IMR-90 (cell line): ENCODE results near the gene HDAC8. TPM values are rescaled to one million over a fixed set of nuclear protein-coding genes. Genes with fewer than 3 reads are reported as not detected.

Experiments used
- ATAC-seq: fragments of 200-7000 bp; cut with Tn5 transposase; 2 replicates; pipeline ENCODE4 v1.9.1; 2020; ENCODE audit warnings: low read depth, mild to moderate bottlenecking, moderate library complexity
- BruUV-seq: library from RNA; stranded (reverse); fragments of 400-500 nt; replicated peaks from 2 replicates; lab custom pipeline; 2021; lab: Mats Ljungman, UMichigan
- CTCF ChIA-PET: fragments of 300-600 bp; formaldehyde crosslinking; extraction: SDS; loops from one replicate; lab custom pipeline; 2021; ENCODE audit warnings: antibody characterized with exemption; lab: Yijun Ruan, JAX
- POLR2A ChIA-PET: fragments of 300-600 bp; sonication (Branson Sonifier 250); formaldehyde crosslinking; loops from one replicate; lab custom pipeline; 2022; ENCODE audit warnings: antibody characterized with exemption; ENCODE audit not compliant: unreplicated experiment; lab: Charles Lee
- DNase-seq: peaks from one replicate; pipeline ENCODE4 v3.0.0; 2013
- H2AFZ ChIP-seq: replicated peaks from 2 replicates; pipeline ENCODE3; 2013; ENCODE audit warnings: low read length, mild to moderate bottlenecking; ENCODE audit not compliant: poor library complexity
- H2AK5ac ChIP-seq: 2 replicates; pipeline ENCODE4 v1.6.1; 2013; ENCODE audit warnings: low read depth, low read length, inconsistent platforms
- H2AK9ac ChIP-seq: replicated peaks from 2 replicates; pipeline ENCODE3; 2013; ENCODE audit warnings: mild to moderate bottlenecking, low read depth, low read length, moderate library complexity; ENCODE audit not compliant: poor library complexity
- H2BK120ac ChIP-seq: 2 replicates; pipeline ENCODE4 v1.6.1; 2013; ENCODE audit warnings: low read depth, low read length, inconsistent platforms
- H2BK15ac ChIP-seq: 3 replicates; pipeline ENCODE4 v1.6.1; 2013; ENCODE audit warnings: low read depth, low read length, inconsistent platforms
- H2BK20ac ChIP-seq: 2 replicates; pipeline ENCODE4 v1.6.1; 2013; ENCODE audit warnings: low read depth, mild to moderate bottlenecking, inconsistent platforms, low read length, moderate library complexity
- H2BK5ac ChIP-seq: 2 replicates; pipeline ENCODE4 v1.6.1; 2013; ENCODE audit warnings: mild to moderate bottlenecking, low read depth, low read length, inconsistent platforms; ENCODE audit not compliant: poor library complexity, severe bottlenecking
- H3K14ac ChIP-seq: replicated peaks from 2 replicates; pipeline ENCODE4 v1.6.1; 2013; ENCODE audit warnings: low read depth, low read length, inconsistent platforms
- H3K18ac ChIP-seq: 2 replicates; pipeline ENCODE4 v1.6.1; 2013; ENCODE audit warnings: low read depth, low read length, control low read depth
- H3K23ac ChIP-seq: 2 replicates; pipeline ENCODE4 v1.6.1; 2013; ENCODE audit warnings: low read depth, low read length, inconsistent platforms
- H3K27ac ChIP-seq: 2 replicates; pipeline ENCODE4 v1.5.1; 2013; ENCODE audit warnings: mild to moderate bottlenecking, control low read depth, low read length; ENCODE audit not compliant: insufficient read depth
- H3K27me3 ChIP-seq: 2 replicates; pipeline ENCODE4 v1.6.1; 2013; ENCODE audit warnings: low read length; ENCODE audit not compliant: control insufficient read depth, insufficient read depth
- H3K36me3 ChIP-seq: 2 replicates; pipeline ENCODE4 v1.6.1; 2013; ENCODE audit warnings: low read length, mixed read lengths; ENCODE audit not compliant: control insufficient read depth, insufficient read depth
- H3K4ac ChIP-seq: 2 replicates; pipeline ENCODE4 v1.6.1; 2013; ENCODE audit warnings: low read depth, low read length, inconsistent platforms
- H3K4me1 ChIP-seq: 2 replicates; pipeline ENCODE4 v1.6.1; 2013; ENCODE audit warnings: low read length, mixed read lengths; ENCODE audit not compliant: control insufficient read depth, insufficient read depth
- H3K4me2 ChIP-seq: 2 replicates; pipeline ENCODE4 v1.6.1; 2013; ENCODE audit warnings: low read depth, mild to moderate bottlenecking, control low read depth, low read length, moderate library complexity
- H3K4me3 ChIP-seq: 2 replicates; pipeline ENCODE4 v1.5.1; 2013; ENCODE audit warnings: low read depth, mild to moderate bottlenecking, control low read depth, low read length, moderate library complexity; ENCODE audit not compliant: insufficient read depth
- H3K56ac ChIP-seq: 2 replicates; pipeline ENCODE4 v1.6.1; 2013; ENCODE audit warnings: low read length, inconsistent platforms; ENCODE audit not compliant: insufficient read depth; ENCODE audit errors: extremely low read depth
- H3K79me1 ChIP-seq, 2 experiments: 2 replicates each; pipeline ENCODE4 v1.6.1; 2013; ENCODE audit warnings: low read length in 2 of 2, inconsistent platforms in 1 of 2, low read depth in 1 of 2
- H3K9ac ChIP-seq: 2 replicates; pipeline ENCODE4 v1.6.1; 2013; ENCODE audit warnings: low read depth, low read length, control low read depth
- H3K9me1 ChIP-seq: 2 replicates; pipeline ENCODE4 v1.6.1; 2013; ENCODE audit warnings: low read length, inconsistent platforms; ENCODE audit not compliant: insufficient read depth
- H3K9me3 ChIP-seq: 2 replicates; pipeline ENCODE4 v1.6.1; 2013; ENCODE audit warnings: low read length; ENCODE audit not compliant: control insufficient read depth, insufficient read depth
- H4K20me1 ChIP-seq: 2 replicates; pipeline ENCODE4 v1.6.1; 2013; ENCODE audit warnings: low read length, inconsistent platforms; ENCODE audit not compliant: insufficient read depth
- H4K5ac ChIP-seq: 2 replicates; pipeline ENCODE4 v1.6.1; 2013; ENCODE audit warnings: mild to moderate bottlenecking, low read depth, low read length, control low read depth
- H4K8ac ChIP-seq, 2 experiments: 2 replicates each; pipeline ENCODE4 v1.6.1; 2013; ENCODE audit warnings: low read depth in 2 of 2, low read length in 2 of 2, control low read depth in 1 of 2, inconsistent platforms in 1 of 2
- H4K91ac ChIP-seq: 2 replicates; pipeline ENCODE4 v1.6.1; 2013; ENCODE audit warnings: low read depth, low read length, inconsistent platforms; ENCODE audit not compliant: insufficient read depth
- BHLHE40 ChIP-seq: fragments of 150-350 bp; IDR thresholded peaks from 2 replicates; pipeline ENCODE4 v1.6.1; 2016; ENCODE audit warnings: mild to moderate bottlenecking, low read depth, low read length
- CEBPB ChIP-seq: IDR thresholded peaks from 2 replicates; pipeline ENCODE4 v1.6.1; 2012; ENCODE audit warnings: low read depth, low read length, improper control_type of control experiment
- CHD1 ChIP-seq: IDR thresholded peaks from 2 replicates; pipeline ENCODE4 v1.6.1; 2012; ENCODE audit warnings: low read depth, low read length, improper control_type of control experiment
- CTCF ChIP-seq: conservative IDR thresholded peaks from 2 replicates; pipeline ENCODE4 v1.5.1; 2012; ENCODE audit warnings: mild to moderate bottlenecking, low read depth, low read length, improper control_type of control experiment
- ELK1 ChIP-seq: fragments of 150-350 bp; IDR thresholded peaks from 2 replicates; pipeline ENCODE4 v1.6.1; 2016; ENCODE audit warnings: low read depth, mild to moderate bottlenecking, low read length, moderate library complexity, borderline replicate concordance
- MAFK ChIP-seq: IDR thresholded peaks from 2 replicates; pipeline ENCODE4 v1.6.1; 2012; ENCODE audit warnings: low read depth, low read length, improper control_type of control experiment
- MXI1 ChIP-seq: IDR thresholded peaks from 2 replicates; pipeline ENCODE4 v1.6.1; 2012; ENCODE audit warnings: low read depth, mild to moderate bottlenecking, low read length, moderate library complexity, borderline replicate concordance
- NFE2L2 ChIP-seq: fragments of 150-350 bp; IDR thresholded peaks from 2 replicates; pipeline ENCODE4 v1.6.1; 2016; ENCODE audit warnings: low read depth, mild to moderate bottlenecking, low read length
- RAD21 ChIP-seq: IDR thresholded peaks from 2 replicates; pipeline ENCODE4 v1.6.1; 2012; ENCODE audit warnings: low read length, improper control_type of control experiment
- RCOR1 ChIP-seq: IDR thresholded peaks from 2 replicates; pipeline ENCODE4 v1.6.1; 2012; ENCODE audit warnings: mild to moderate bottlenecking, low read length, improper control_type of control experiment; ENCODE audit not compliant: insufficient replicate concordance
- RFX5 ChIP-seq: IDR thresholded peaks from 2 replicates; pipeline ENCODE4 v1.8.0; 2012; ENCODE audit warnings: low read depth, mild to moderate bottlenecking, low read length, moderate library complexity
- SMC3 ChIP-seq: fragments of 150-350 bp; IDR thresholded peaks from 2 replicates; pipeline ENCODE4 v1.6.1; 2016; ENCODE audit warnings: low read depth, mild to moderate bottlenecking, antibody characterized with exemption, low read length, moderate library complexity
- WGBS, 2 experiments: methylation state at CpG; one replicate each; pipeline versions ENCODE4 v1.1.5 to v1.1.7; 2013; ENCODE audit warnings: missing lambda C conversion rate in 2 of 2; ENCODE audit not compliant: insufficient read length in 1 of 2; ENCODE audit errors: extremely low coverage in 2 of 2; 5-methylcytosine and 5-hydroxymethylcytosine counted together
- dilution Hi-C: fragments of 300-500 bp; cut with HindIII; formaldehyde crosslinking; loops from one replicate; pipeline ENCODE4 v1.14.3; 2018; ENCODE audit warnings: low sequenced_read_pairs; ENCODE audit not compliant: unreplicated experiment
- in situ Hi-C: fragments of 300-500 bp; cut with MboI; formaldehyde crosslinking; loops from 3 replicates; pipeline ENCODE4 v1.14.3; 2019; ENCODE audit warnings: low sequenced_read_pairs, inconsistent platforms, mixed read lengths
- intact Hi-C: fragments of 100-400 bp; cut with micrococcal nuclease; formaldehyde crosslinking; loops from 2 replicates; pipeline ENCODE4 v1.10.0; 2022
- polyA plus RNA-seq, 3 experiments: library from polyadenylated mRNA; depleted of rRNA; stranded (reverse); fragments of >200 nt; gene quantifications; 2 replicates each; pipeline ENCODE4 v1.2.3, GENCODE V29; 2012; ENCODE audit warnings: low replicate concordance in 1 of 3
- total RNA-seq: library from RNA; depleted of rRNA; stranded (reverse); fragments of >200 nt; gene quantifications from 2 replicates; pipeline ENCODE4 v1.2.3, GENCODE V29; 2012
- TF ChIP-seq, protein P1 (sequence below): fragments of 150-350 bp; IDR thresholded peaks from 2 replicates; pipeline ENCODE4 v1.6.1; 2017; ENCODE audit warnings: mild to moderate bottlenecking, antibody characterized with exemption, low read length, low read depth

Gene HDAC8
- total and polyA plus RNA-seq, 2 of the 4 experiments (the other 2 are of a cell fraction) = 16.1 to 28.5 TPM

GRCh38 chrX:72326605-72327300 is 245.9 kb downstream of the HDAC8 start:
- Histone ChIP-seq H3K79me1 (no peaks in the 10 kb centered on the region), H3K18ac (no peak overlapping the region), H3K27me3 (peaks cover 14% of the 10 kb centered on the region), H3K27ac (no peak overlapping the region), H2BK5ac (no peak overlapping the region), H4K5ac (no peak overlapping the region), H3K4me2 (no peak overlapping the region), H3K4ac (no peak overlapping the region), H3K56ac (no peak overlapping the region), H3K9me3 (peaks cover 6% of the 10 kb centered on the region), H3K23ac (no peak overlapping the region), H3K36me3 (no peaks in the 10 kb centered on the region), H2AK5ac (no peak overlapping the region), H2BK15ac (no peak overlapping the region), H2AK9ac (no peak overlapping the region), H4K91ac (no peak overlapping the region), H2BK120ac (no peak overlapping the region), H3K9me1 (no peaks in the 10 kb centered on the region), H4K8ac (no peak overlapping the region), H3K4me3 (no peak overlapping the region), H2AFZ (no peak overlapping the region), H3K14ac (no peak overlapping the region), H3K4me1 (no peaks in the 10 kb centered on the region), H2BK20ac (no peak overlapping the region), H4K20me1 (no peaks in the 10 kb centered on the region), H3K9ac (no peak overlapping the region)
- BruUV-seq = no TSS peak
- CTCF ChIA-PET = no interaction called here
- dilution Hi-C loops (no loop called here), intact Hi-C loops (no loop called here), in situ Hi-C loops (no loop called here)
- ATAC-seq = no peak
- DNase-seq = no peak
- 40% methylated on average over 1 of the region's 8 CpGs; no CpG with 5 or more reads in 1 of the 2 experiments for WGBS, 2 experiments
- POLR2A ChIA-PET = no interaction called here
- TF ChIP-seq RCOR1 (no peak), RAD21 (no peak), NFE2L2 (no peak), CHD1 (no peak), CTCF (no peak), MAFK (no peak), BHLHE40 (no peak), RFX5 (no peak), ELK1 (no peak), CEBPB (no peak), SMC3 (no peak), MXI1 (no peak)
- TF ChIP-seq, protein P1, sequence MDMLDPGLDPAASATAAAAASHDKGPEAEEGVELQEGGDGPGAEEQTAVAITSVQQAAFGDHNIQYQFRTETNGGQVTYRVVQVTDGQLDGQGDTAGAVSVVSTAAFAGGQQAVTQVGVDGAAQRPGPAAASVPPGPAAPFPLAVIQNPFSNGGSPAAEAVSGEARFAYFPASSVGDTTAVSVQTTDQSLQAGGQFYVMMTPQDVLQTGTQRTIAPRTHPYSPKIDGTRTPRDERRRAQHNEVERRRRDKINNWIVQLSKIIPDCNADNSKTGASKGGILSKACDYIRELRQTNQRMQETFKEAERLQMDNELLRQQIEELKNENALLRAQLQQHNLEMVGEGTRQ = no peak
